Panc1 (cell line): ENCODE results near the gene PARP15. TPM values are rescaled to one million over a fixed set of nuclear protein-coding genes. Genes with fewer than 3 reads are reported as not detected.

Source experiments
- ATAC-seq: fragments of 200-7000 bp; cut with Tn5 transposase; 2 replicates; pipeline ENCODE4 v1.9.1; 2020; ENCODE audit warnings: mild to moderate bottlenecking, moderate library complexity
- BruUV-seq: library from RNA; stranded (reverse); fragments of 400-500 nt; replicated peaks from 2 replicates; lab custom pipeline; 2021; lab: Mats Ljungman, UMichigan
- CTCF ChIA-PET: fragments of 300-600 bp; sonication (Branson Sonifier 250); formaldehyde crosslinking; loops from one replicate; lab custom pipeline; 2022; ENCODE audit warnings: antibody characterized with exemption; lab: Charles Lee
- POLR2A ChIA-PET: fragments of 300-600 bp; sonication (Branson Sonifier 250); formaldehyde crosslinking; loops from one replicate; lab custom pipeline; 2022; ENCODE audit warnings: antibody characterized with exemption; lab: Charles Lee
- DNase-seq: peaks from one replicate; pipeline ENCODE4 v3.0.0-alpha.2; 2010; ENCODE audit warnings: low read depth, low spot score
- H3K27ac ChIP-seq: 2 replicates; pipeline ENCODE4 v1.5.1; 2011; ENCODE audit warnings: mild to moderate bottlenecking, low read length, inconsistent platforms
- H3K27me3 ChIP-seq: fragments of 200-500 bp; sonication (Bioruptor generic); 2 replicates; pipeline ENCODE4 v1.6.0; 2014; ENCODE audit warnings: low read length, inconsistent platforms; ENCODE audit not compliant: control insufficient read depth, insufficient read depth
- H3K36me3 ChIP-seq: fragments of 200-500 bp; sonication (Bioruptor generic); 2 replicates; pipeline ENCODE4 v1.5.1; 2014; ENCODE audit warnings: inconsistent platforms, mild to moderate bottlenecking, low read length, moderate library complexity; ENCODE audit not compliant: control insufficient read depth, insufficient read depth
- H3K4me1 ChIP-seq: 2 replicates; pipeline ENCODE4 v1.5.1; 2011; ENCODE audit warnings: inconsistent platforms, mild to moderate bottlenecking, low read length, moderate library complexity; ENCODE audit not compliant: control insufficient read depth, insufficient read depth
- H3K4me3 ChIP-seq, 2 experiments: 2 replicates each; pipeline ENCODE4 v1.5.1; 2011 to 2012; ENCODE audit warnings: low read depth in 2 of 2, low read length in 2 of 2, mild to moderate bottlenecking in 2 of 2, inconsistent platforms in 1 of 2, moderate library complexity in 1 of 2
- H3K9me3 ChIP-seq: fragments of 200-500 bp; sonication (Bioruptor generic); 2 replicates; pipeline ENCODE4 v1.5.1; 2014; ENCODE audit warnings: low read depth, mild to moderate bottlenecking, inconsistent platforms, low read length, moderate library complexity; ENCODE audit not compliant: control insufficient read depth, insufficient read depth
- CTCF ChIP-seq: fragments of 450-650 bp; IDR thresholded peaks from 2 replicates; pipeline ENCODE4 v1.5.1; 2017; ENCODE audit warnings: mild to moderate bottlenecking
- POLR2AphosphoS5 ChIP-seq: IDR thresholded peaks from 2 replicates; pipeline ENCODE4 v1.6.1; 2012; ENCODE audit warnings: mild to moderate bottlenecking, low read depth, low read length, moderate library complexity
- REST ChIP-seq, 2 experiments: IDR thresholded peaks; 2 replicates each; pipeline ENCODE4 v1.6.1; 2011 to 2012; ENCODE audit warnings: low read depth in 2 of 2, control low read depth in 1 of 2, low read length in 1 of 2, mild to moderate bottlenecking in 1 of 2, moderate library complexity in 1 of 2; ENCODE audit not compliant: insufficient read depth in 1 of 2
- SIN3A ChIP-seq: IDR thresholded peaks from 2 replicates; pipeline ENCODE4 v1.6.1; 2012; ENCODE audit warnings: low read depth, mild to moderate bottlenecking, low read length, moderate library complexity, borderline replicate concordance; ENCODE audit not compliant: insufficient read depth
- TCF7L2 ChIP-seq: IDR thresholded peaks from 2 replicates; pipeline ENCODE4 v1.6.1; 2011; ENCODE audit warnings: mild to moderate bottlenecking, low read depth, low read length, inconsistent platforms
- in situ Hi-C: cut with HindIII; loops from 2 replicates; pipeline ENCODE4 v1.10.0; 2016; ENCODE audit warnings: low sequenced_read_pairs, low pct_unique_long_range_greater_than_20kb
- intact Hi-C: fragments of 100-400 bp; cut with micrococcal nuclease; formaldehyde crosslinking; loops from one replicate; pipeline ENCODE4 v1.10.0; 2022; ENCODE audit not compliant: unreplicated experiment
- total RNA-seq: library from RNA; stranded (reverse); gene quantifications from one replicate; pipeline ENCODE4 v1.2.1, GENCODE V29; 2021; ENCODE audit not compliant: unreplicated experiment

Gene PARP15
- total RNA-seq, 1 experiment from 2014 or later, result 0.21 TPM

DNA sequence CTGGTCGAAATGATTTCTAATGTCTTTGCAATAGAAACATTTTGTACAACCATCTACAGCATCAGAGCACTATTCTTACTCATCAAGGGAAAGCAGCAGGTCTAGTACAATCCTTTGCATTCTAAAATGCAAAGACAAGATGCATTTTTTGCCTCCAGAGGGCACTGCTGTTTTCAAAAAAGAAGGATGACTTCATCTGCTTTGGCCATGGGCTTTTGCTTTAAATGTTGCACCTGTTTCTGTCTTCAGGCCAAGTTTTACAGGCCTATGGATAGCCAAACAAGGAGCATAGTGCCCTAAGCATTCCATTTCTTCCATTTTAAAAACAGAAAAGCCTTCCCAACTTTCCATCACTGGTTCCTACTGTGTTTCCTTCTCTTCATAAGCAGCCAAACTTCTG is 16.8 kb upstream of the PARP15 start:
- BruUV-seq, result no TSS peak
- Histone ChIP-seq H3K27me3 (no peaks in the 10 kb centered on the region), H3K4me1 (peaks cover 3% of the 10 kb centered on the region; the same call in 1 of the 2 replicates), H3K36me3 (no peaks in the 10 kb centered on the region), H3K27ac (no peak overlapping the region), H3K9me3 (no peaks in the 10 kb centered on the region), H3K4me3 (no peak overlapping the region)
- in situ Hi-C loops, result no loop called here
- peak; percentile 62 for DNase-seq
- ChIA-PET POLR2A (no interaction called here), CTCF (no interaction called here)
- intact Hi-C loops, result loop anchor here (1.0 kb wide), 1 partner anchor 119 kb away; no protein-coding TSS in a partner anchor
- peak; percentile 44 for ATAC-seq
- no peak for TF ChIP-seq TCF7L2
- TF ChIP-seq REST (IDR thresholded peaks at IDR 0.05; ENCODE audit: insufficient read depth in 1 of 2, low read depth in 2 of 2, low read length in 1 of 2), result no peak
- TF ChIP-seq SIN3A, result no peak
- no peak for TF ChIP-seq POLR2AphosphoS5
- peak; percentile 80 for TF ChIP-seq CTCF

GRCh38 chr3:122562923-122563716 is 14.3 kb upstream of the PARP15 start:
- H3K27me3 ChIP-seq, result no peaks in the 10 kb centered on the region
- in situ Hi-C loops, result no loop called here
- H3K9me3 ChIP-seq, result no peaks in the 10 kb centered on the region
- peak overlapping the region; percentile 77 for H3K27ac ChIP-seq
- ChIA-PET CTCF (interaction anchor here (0.7 kb wide), 1 partner anchor 129 kb away, joined by 4 read pairs; no protein-coding TSS in a partner anchor), POLR2A (no interaction called here)
- no TSS peak for BruUV-seq
- TF ChIP-seq TCF7L2 (no peak), REST (IDR thresholded peaks at IDR 0.05; ENCODE audit: insufficient read depth in 1 of 2, low read depth in 2 of 2, low read length in 1 of 2) (no peak; a peak in 1 of 4 replicates), SIN3A (no peak), CTCF (no peak), POLR2AphosphoS5 (no peak)
- no peak for DNase-seq
- intact Hi-C loops, result no loop called here
- peak overlapping the region; percentile 68 to 77 for H3K4me3 ChIP-seq
- H3K36me3 ChIP-seq, result no peaks in the 10 kb centered on the region
- H3K4me1 ChIP-seq, result peaks cover 3% of the 10 kb centered on the region; the same call in 1 of the 2 replicates
- ATAC-seq, result no peak
